GM12878 (cell line): ENCODE measurements around the gene GABBR2.

ENCODE experiments used
- BCLAF1 ChIP-seq: fragments of 450-650 bp; IDR thresholded peaks from 2 replicates; pipeline ENCODE4 v1.6.1; 2017; ENCODE audit warnings: antibody characterized with exemption, mild to moderate bottlenecking, moderate library complexity
- BRCA1 ChIP-seq: IDR thresholded peaks from 2 replicates; pipeline ENCODE4 v1.6.1; 2011; ENCODE audit warnings: low read depth, low read length, improper control_type of control experiment
- CTCF ChIP-seq, 3 experiments: IDR thresholded peaks in 2 of 3; conservative IDR thresholded peaks in 1 of 3; 2 replicates each; pipeline ENCODE4 v1.5.1; 2011; ENCODE audit warnings: low read depth in 3 of 3, low read length in 3 of 3, mild to moderate bottlenecking in 3 of 3, control low read depth in 2 of 3, moderate library complexity in 2 of 3, inconsistent platforms in 1 of 3, mixed read lengths in 1 of 3; ENCODE audit not compliant: control insufficient read depth in 2 of 3, insufficient read depth in 1 of 3; ENCODE audit errors: extremely low read depth in 1 of 3
- EZH2 ChIP-seq: IDR thresholded peaks from 2 replicates; pipeline ENCODE4 v1.6.1; 2012; ENCODE audit warnings: low read depth, mild to moderate bottlenecking, control low read depth, inconsistent platforms, low read length, borderline replicate concordance; ENCODE audit not compliant: control insufficient read depth
- HSF1 ChIP-seq: fragments of 150-350 bp; IDR thresholded peaks from 2 replicates; pipeline ENCODE4 v1.6.1; 2014; ENCODE audit warnings: mild to moderate bottlenecking, low read depth, low read length
- PRDM15 ChIP-seq: fragments of 450-650 bp; formaldehyde crosslinking; IDR thresholded peaks from 2 replicates; pipeline ENCODE4 v1.4.0; 2020; ENCODE audit warnings: mild to moderate bottlenecking, moderate library complexity
- SIX5 ChIP-seq: IDR thresholded peaks from 2 replicates; pipeline ENCODE4 v1.6.1; 2011; ENCODE audit warnings: mild to moderate bottlenecking, low read depth, low read length, moderate library complexity; ENCODE audit not compliant: severe bottlenecking
- YY1 ChIP-seq: IDR thresholded peaks from 2 replicates; pipeline ENCODE4 v1.6.1; 2011; ENCODE audit warnings: low read depth, mild to moderate bottlenecking, low read length
- ZZZ3 ChIP-seq: IDR thresholded peaks from 2 replicates; pipeline ENCODE4 v1.6.1; 2011; ENCODE audit warnings: low read depth; ENCODE audit not compliant: control insufficient read depth, insufficient read length

- no peak for TF ChIP-seq BCLAF1
- no peak for TF ChIP-seq PRDM15
- TF ChIP-seq ZZZ3: no peak
- TF ChIP-seq EZH2: no peak
- no peak for TF ChIP-seq HSF1
- TF ChIP-seq CTCF (IDR thresholded peaks at IDR 0.05 in 2 of 3, conservative IDR thresholded peaks at IDR 0.05 in 1 of 3; ENCODE audit: control insufficient read depth in 2 of 3, extremely low read depth in 1 of 3, insufficient read depth in 1 of 3, low read depth in 3 of 3, low read length in 3 of 3): no peak
- no peak for TF ChIP-seq BRCA1
- TF ChIP-seq SIX5: no peak
- no peak for TF ChIP-seq YY1
Measured at GRCh38 chr9:98533132-98533531, 175.6 kb downstream of the GABBR2 start.
